Measurements from ENCODE around the gene NES. TPM values are rescaled to one million over a fixed set of nuclear protein-coding genes. Genes with fewer than 3 reads are reported as not detected.

The NES gene
- total and polyA plus RNA-seq, 2 experiments from 2014 or later = 2.2 to 15.0 TPM

DNA sequence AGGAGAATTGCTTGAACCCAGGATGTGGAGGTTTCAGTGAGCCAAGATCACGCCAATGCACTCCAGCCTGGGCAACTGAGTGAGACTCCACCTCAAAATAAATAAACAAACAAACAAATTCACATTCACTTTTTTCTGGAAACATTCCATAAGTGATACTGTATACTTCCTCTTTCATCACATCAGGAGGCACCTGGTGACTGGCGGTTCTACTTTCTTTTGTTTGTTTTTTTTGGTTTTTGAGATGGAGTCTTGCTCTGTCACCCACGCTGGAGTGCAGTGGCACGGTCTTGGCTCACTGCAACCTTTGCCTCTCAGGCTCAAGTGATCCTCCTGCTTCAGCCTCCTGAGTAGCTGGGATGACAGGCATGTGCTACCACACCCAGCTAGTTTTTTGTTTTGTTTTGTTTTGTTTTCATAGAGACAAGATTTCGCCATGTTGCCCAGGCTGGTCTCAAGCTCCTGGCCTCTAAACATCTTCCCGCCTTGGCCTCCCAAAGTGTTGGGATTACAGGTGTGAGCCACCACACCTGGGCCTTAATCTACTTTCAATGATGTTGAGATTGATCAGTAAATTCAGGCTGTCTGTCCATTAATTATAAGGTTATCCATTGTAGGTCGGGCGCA, 47.3 kb downstream of the NES start:
- H3K27me3 ChIP-seq (replicated peaks; ENCODE audit: insufficient read depth) = peaks cover 62% of the 10 kb centered on the region
- in situ Hi-C loops (cut with MboI) = no loop called here

DNA sequence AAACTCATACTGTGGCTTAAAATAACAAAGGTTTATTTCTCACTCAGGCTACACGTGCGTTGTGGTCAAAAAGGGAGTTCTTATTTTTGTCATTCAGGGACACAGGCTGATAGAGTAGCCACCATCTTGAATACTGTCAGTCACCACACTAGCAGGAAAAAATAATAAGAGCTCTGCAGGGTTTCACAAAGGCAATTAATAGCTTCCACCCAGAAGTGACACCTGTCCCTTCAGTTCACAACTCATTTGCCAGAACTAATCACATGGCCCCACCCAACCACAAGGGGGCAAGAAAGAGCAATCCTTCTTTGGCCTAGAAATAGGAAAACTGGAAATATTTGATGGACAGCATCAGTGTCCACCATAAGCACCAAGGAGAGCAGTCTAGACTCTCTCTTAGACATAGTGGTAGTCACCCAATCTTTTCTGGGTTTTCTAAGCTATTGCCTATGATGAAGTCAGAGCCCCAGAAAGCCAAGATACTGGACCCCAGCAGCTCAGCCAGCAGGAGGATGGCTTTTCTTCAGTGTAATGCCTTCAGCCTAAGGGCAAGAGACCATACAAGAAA, 49.8 kb downstream of the NES start:
- Histone ChIP-seq H3F3A (ENCODE audit: insufficient read depth) (no peaks in the 10 kb centered on the region), H3K79me2 (ENCODE audit: insufficient read depth) (no peaks in the 10 kb centered on the region), H3K27me3 (replicated peaks; ENCODE audit: insufficient read depth) (peaks cover 66% of the 10 kb centered on the region), H2AFZ (no peak overlapping the region), H3K36me3 (ENCODE audit: low read depth) (no peaks in the 10 kb centered on the region), H3K9me2 (ENCODE audit: insufficient read depth) (no peaks in the 10 kb centered on the region), H3K4me3 (no peak overlapping the region), H3K27ac (no peak overlapping the region), H3K9ac (no peak overlapping the region), H4K20me1 (ENCODE audit: insufficient read depth) (no peaks in the 10 kb centered on the region), H3K4me1 (ENCODE audit: insufficient read depth) (no peaks in the 10 kb centered on the region), H3K4me2 (ENCODE audit: unreplicated experiment) (no peak overlapping the region), H3K9me3 (ENCODE audit: low read depth) (no peaks in the 10 kb centered on the region)
- 95 to 97% methylated on average over 2 of the region's 2 CpGs for WGBS, 2 experiments (ENCODE audit: low coverage in 1 of 2, low lambda C conversion rate in 2 of 2, missing lambda C conversion rate in 2 of 2)
- in situ Hi-C loops (cut with MboI) = no loop called here
- DNase-seq = peak; percentile 59
- TF ChIP-seq EZH2 (IDR thresholded peaks at IDR 0.05; ENCODE audit: insufficient read depth, poor library complexity, severe bottlenecking) = no peak
- no peak for TF ChIP-seq EZH2phosphoT487 (IDR thresholded peaks at IDR 0.05; ENCODE audit: insufficient read depth, low read depth)

More for the DNA sequence above, 47.3 kb downstream of the NES start:
- H3K4me1 ChIP-seq (ENCODE audit: insufficient read depth) = no peaks in the 10 kb centered on the region
- 67 to 71% methylated on average over 8 of the region's 8 CpGs for WGBS, 2 experiments (ENCODE audit: low coverage in 1 of 2, low lambda C conversion rate in 2 of 2, missing lambda C conversion rate in 2 of 2)
- TF ChIP-seq EZH2 (IDR thresholded peaks at IDR 0.05; ENCODE audit: insufficient read depth, poor library complexity, severe bottlenecking) (no peak), EZH2phosphoT487 (IDR thresholded peaks at IDR 0.05; ENCODE audit: insufficient read depth, low read depth) (no peak)
- DNase-seq = no peak
- no peak overlapping the region for H3K27ac ChIP-seq
- H2AFZ ChIP-seq = no peak overlapping the region
- no peak overlapping the region for H3K4me2 ChIP-seq (ENCODE audit: unreplicated experiment)
- H3K9me2 ChIP-seq (ENCODE audit: insufficient read depth) = no peaks in the 10 kb centered on the region
- H3F3A ChIP-seq (ENCODE audit: insufficient read depth) = no peaks in the 10 kb centered on the region
- no peaks in the 10 kb centered on the region for H3K79me2 ChIP-seq (ENCODE audit: insufficient read depth)
- H4K20me1 ChIP-seq (ENCODE audit: insufficient read depth) = no peaks in the 10 kb centered on the region
- no peak overlapping the region for H3K9ac ChIP-seq
- no peaks in the 10 kb centered on the region for H3K9me3 ChIP-seq (ENCODE audit: low read depth)
- H3K4me3 ChIP-seq = no peak overlapping the region
- H3K36me3 ChIP-seq (ENCODE audit: low read depth) = no peaks in the 10 kb centered on the region

DNA sequence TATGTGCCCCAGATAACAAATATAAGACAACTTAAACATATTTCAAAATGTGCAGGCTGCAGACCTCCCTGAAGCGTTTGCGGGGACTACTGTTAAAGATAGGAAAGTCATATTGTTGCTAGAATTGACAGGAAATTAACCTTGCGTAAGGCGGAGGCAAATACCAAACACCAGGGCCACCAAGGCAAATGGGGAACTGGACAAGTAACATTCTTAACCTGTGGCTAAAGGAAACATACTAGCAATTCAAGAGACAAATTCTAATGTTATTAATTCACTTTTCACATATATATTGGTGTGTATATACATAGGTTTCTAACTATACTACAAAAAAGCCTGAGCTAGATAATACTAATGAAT, 51.1 kb downstream of the NES start:
- Histone ChIP-seq H2AFZ (no peak overlapping the region), H3K79me2 (ENCODE audit: insufficient read depth) (no peaks in the 10 kb centered on the region), H3K27ac (no peak overlapping the region), H3K27me3 (replicated peaks; ENCODE audit: insufficient read depth) (peaks cover 57% of the 10 kb centered on the region), H4K20me1 (ENCODE audit: insufficient read depth) (no peaks in the 10 kb centered on the region), H3K4me2 (ENCODE audit: unreplicated experiment) (no peak overlapping the region), H3F3A (ENCODE audit: insufficient read depth) (no peaks in the 10 kb centered on the region), H3K9ac (no peak overlapping the region), H3K4me1 (ENCODE audit: insufficient read depth) (no peaks in the 10 kb centered on the region), H3K36me3 (ENCODE audit: low read depth) (no peaks in the 10 kb centered on the region), H3K9me2 (ENCODE audit: insufficient read depth) (no peaks in the 10 kb centered on the region), H3K9me3 (ENCODE audit: low read depth) (no peaks in the 10 kb centered on the region), H3K4me3 (no peak overlapping the region)
- DNase-seq = no peak
- in situ Hi-C loops (cut with MboI) = no loop called here
- 47 to 49% methylated on average over 4 of the region's 4 CpGs for WGBS, 2 experiments (ENCODE audit: low coverage in 1 of 2, low lambda C conversion rate in 2 of 2, missing lambda C conversion rate in 2 of 2)
- TF ChIP-seq EZH2phosphoT487 (IDR thresholded peaks at IDR 0.05; ENCODE audit: insufficient read depth, low read depth) = no peak
- TF ChIP-seq EZH2 (IDR thresholded peaks at IDR 0.05; ENCODE audit: insufficient read depth, poor library complexity, severe bottlenecking) = no peak

DNA sequence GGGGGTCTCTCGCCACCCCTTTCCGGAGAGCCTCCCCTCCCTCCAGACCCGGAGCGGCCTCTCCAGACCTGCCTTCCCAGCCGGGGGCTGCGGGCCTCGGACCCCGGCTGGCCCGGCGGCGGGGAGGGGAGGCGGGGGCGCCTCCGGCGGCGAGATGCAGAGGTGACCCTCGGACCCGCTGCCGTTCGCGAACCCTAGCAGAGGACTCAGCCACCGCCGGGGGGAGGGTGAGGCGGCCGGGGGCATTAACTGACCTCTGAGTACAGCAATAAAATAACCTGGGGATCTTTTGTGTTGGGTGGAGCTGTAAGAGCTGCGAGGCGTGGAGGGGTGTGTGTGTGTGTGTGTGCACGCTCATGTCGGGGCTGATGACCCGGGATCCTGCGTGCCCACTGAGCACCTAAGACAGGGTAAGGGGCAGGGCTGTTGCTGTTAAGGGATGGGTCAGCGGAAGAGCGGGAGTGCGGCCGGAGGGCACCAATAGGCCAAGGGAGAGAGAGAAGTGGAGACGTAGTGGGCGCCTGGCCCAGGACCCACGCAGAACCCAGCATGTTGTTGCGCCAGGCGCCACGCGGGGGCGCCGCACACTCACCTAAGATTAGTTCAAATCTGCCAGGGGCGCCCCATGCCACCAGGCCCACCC, 51.6 kb downstream of the NES start:
- peak; percentile 56 for DNase-seq

More for the DNA sequence above, 51.6 kb downstream of the NES start:
- Histone ChIP-seq H3K27ac (no peak overlapping the region), H3K4me2 (ENCODE audit: unreplicated experiment) (peak overlapping the region; percentile 48), H2AFZ (no peak overlapping the region), H3K4me1 (ENCODE audit: insufficient read depth) (no peaks in the 10 kb centered on the region), H3K9me2 (ENCODE audit: insufficient read depth) (no peaks in the 10 kb centered on the region), H3K36me3 (ENCODE audit: low read depth) (no peaks in the 10 kb centered on the region), H3K9me3 (ENCODE audit: low read depth) (no peaks in the 10 kb centered on the region), H3K79me2 (ENCODE audit: insufficient read depth) (no peaks in the 10 kb centered on the region), H4K20me1 (ENCODE audit: insufficient read depth) (no peaks in the 10 kb centered on the region), H3K4me3 (no peak overlapping the region), H3F3A (ENCODE audit: insufficient read depth) (no peaks in the 10 kb centered on the region), H3K27me3 (replicated peaks; ENCODE audit: insufficient read depth) (peaks cover 55% of the 10 kb centered on the region), H3K9ac (no peak overlapping the region)
- in situ Hi-C loops (cut with MboI) = no loop called here
- TF ChIP-seq EZH2phosphoT487 (IDR thresholded peaks at IDR 0.05; ENCODE audit: insufficient read depth, low read depth) (no peak; the same call in 1 of the 2 replicates), EZH2 (IDR thresholded peaks at IDR 0.05; ENCODE audit: insufficient read depth, poor library complexity, severe bottlenecking) (peak; percentile 60)
- 0 to 1% methylated on average over 26 to 43 of the region's 45 CpGs for WGBS, 2 experiments (ENCODE audit: low coverage in 1 of 2, low lambda C conversion rate in 2 of 2, missing lambda C conversion rate in 2 of 2)
